ENCODE measurements around the gene FCRL6. TPM values are rescaled to one million over a fixed set of nuclear protein-coding genes. Genes with fewer than 3 reads are reported as not detected.

FCRL6 gene
- total and polyA plus RNA-seq, 2 donors (not counting 3 experiments of a cell fraction or from before 2014, with no cell fraction given): 0.06 TPM; not detected in 1

DNA sequence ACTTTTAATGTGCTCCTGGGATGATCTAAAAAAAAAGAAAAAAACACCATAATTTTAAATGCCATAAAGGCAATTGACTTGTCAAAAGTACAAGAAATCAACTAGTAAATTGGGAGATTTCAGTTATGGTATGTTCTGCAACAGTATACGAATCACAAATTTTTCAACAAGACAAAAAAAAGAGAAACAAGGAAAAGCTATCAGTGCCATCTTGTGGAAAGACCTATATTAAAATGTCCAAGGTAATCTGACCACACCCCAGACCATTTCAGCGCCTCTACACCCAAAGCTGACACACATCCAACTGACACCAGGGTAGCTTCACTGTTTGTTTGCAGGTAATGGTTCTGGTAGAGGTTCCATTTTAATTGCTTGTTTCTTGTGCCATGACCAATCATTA, 26.4 kb upstream of the FCRL6 start:
- no peak overlapping the region for H3K4me2 ChIP-seq (ENCODE audit: insufficient read depth, low read length)
- H3K27me3 ChIP-seq (ENCODE audit: control insufficient read depth in 2 of 2, insufficient read depth in 2 of 2, low read length in 2 of 2): no peaks in the 10 kb centered on the region
- H3K4me3 ChIP-seq (replicated peaks in 1 of 3; ENCODE audit: insufficient read depth in 1 of 3, low read depth in 1 of 3, low read length in 3 of 3): no peak overlapping the region
- no TSS peak for BruUV-seq (replicated peaks)
- intact Hi-C loops (cut with micrococcal nuclease): loop anchor here (1.0 to 5.0 kb wide), 3 partner anchors 283 to 614 kb away; no protein-coding TSS in a partner anchor
- peak; percentile 46 for DNase-seq (ENCODE audit: low read depth, low spot score)
- ChIA-PET CTCF (interaction anchor here (0.7 to 4.4 kb wide), 22 partner anchors 13 to 643 kb away, joined by 3 to 61 read pairs (median 4); no protein-coding TSS in a partner anchor), POLR2A (no interaction called here)
- H3K27ac ChIP-seq (ENCODE audit: insufficient read depth, low read depth, low read length): peak overlapping the region; percentile 9
- no peak overlapping the region for H2AFZ ChIP-seq (ENCODE audit: low read depth, low read length)
- H3K9me1 ChIP-seq (replicated peaks; ENCODE audit: control insufficient read depth, extremely low read depth, insufficient read depth, low read length): no peaks in the 10 kb centered on the region
- no peaks in the 10 kb centered on the region for H3K9me3 ChIP-seq (replicated peaks; ENCODE audit: control insufficient read depth, insufficient read depth, low read length)
- no peaks in the 10 kb centered on the region for H3K79me2 ChIP-seq (ENCODE audit: control insufficient read depth, insufficient read depth, low read length)
- no peak overlapping the region for H3K9ac ChIP-seq (replicated peaks; ENCODE audit: extremely low read depth, insufficient read depth, low read length)
- dilution Hi-C loops (cut with MboI; ENCODE audit: extremely low pct_ligation_motif_present, low sequenced_read_pairs): loop anchor here (25.0 kb wide), 1 partner anchor 288 kb away; no protein-coding TSS in a partner anchor
- no peaks in the 10 kb centered on the region for H3K36me3 ChIP-seq (ENCODE audit: control insufficient read depth in 2 of 2, extremely low read depth in 1 of 2, insufficient read depth in 2 of 2, low read length in 2 of 2)
- TF ChIP-seq GATA2 (IDR thresholded peaks at IDR 0.05; ENCODE audit: insufficient read depth, insufficient read length, low read depth, low read length) (no peak), POLR2A (IDR thresholded peaks at IDR 0.05; ENCODE audit: low read depth, low read length) (peak; percentile 49)
- FAIRE-seq: peak; percentile 80
- no peaks in the 10 kb centered on the region for H4K20me1 ChIP-seq (replicated peaks; ENCODE audit: control insufficient read depth, extremely low read depth, insufficient read depth, low read length)
- peaks cover 53% of the 10 kb centered on the region for H3K4me1 ChIP-seq (ENCODE audit: control insufficient read depth, extremely low read depth, insufficient read depth, low read length)

DNA sequence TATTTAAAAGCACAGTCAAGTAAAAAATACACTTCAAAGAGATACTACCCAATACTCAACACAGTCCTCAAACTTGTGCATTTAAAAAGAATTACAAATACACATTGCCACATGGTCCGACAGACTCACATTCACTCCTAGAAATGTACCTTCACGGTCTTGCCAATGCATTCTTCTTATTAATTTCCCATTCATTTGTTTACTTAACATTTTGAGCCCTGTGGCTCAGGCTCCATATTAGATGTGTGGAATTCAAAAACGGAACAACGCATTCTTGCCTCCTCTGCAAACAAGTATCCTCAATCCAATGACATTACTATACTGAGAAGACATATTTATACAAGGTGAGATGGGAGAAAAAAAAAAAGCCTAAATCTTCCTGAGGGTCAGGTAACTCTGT, 23.9 kb upstream of the FCRL6 start:
- CTCF ChIA-PET: interaction anchor here (0.7 to 4.0 kb wide), 11 partner anchors 12 to 618 kb away, joined by 3 to 61 read pairs (median 7); no protein-coding TSS in a partner anchor
- intact Hi-C loops (cut with micrococcal nuclease): loop anchor here (2.0 to 5.0 kb wide), 3 partner anchors 286 to 567 kb away; no protein-coding TSS in a partner anchor

More for the DNA sequence above, 23.9 kb upstream of the FCRL6 start:
- H3K79me2 ChIP-seq (ENCODE audit: control insufficient read depth, insufficient read depth, low read length): peaks cover 11% of the 10 kb centered on the region
- no peaks in the 10 kb centered on the region for H3K9me1 ChIP-seq (replicated peaks; ENCODE audit: control insufficient read depth, extremely low read depth, insufficient read depth, low read length)
- FAIRE-seq (peak; percentile 69), DNase-seq (ENCODE audit: low read depth, low spot score) (peak; percentile 54)
- no peak overlapping the region for H3K9ac ChIP-seq (replicated peaks; ENCODE audit: extremely low read depth, insufficient read depth, low read length)
- POLR2A ChIA-PET: no interaction called here
- no peak overlapping the region for H3K4me3 ChIP-seq (replicated peaks in 1 of 3; ENCODE audit: insufficient read depth in 1 of 3, low read depth in 1 of 3, low read length in 3 of 3)
- no peaks in the 10 kb centered on the region for H3K27me3 ChIP-seq (ENCODE audit: control insufficient read depth in 2 of 2, insufficient read depth in 2 of 2, low read length in 2 of 2)
- TF ChIP-seq JUN (IDR thresholded peaks at IDR 0.05; ENCODE audit: borderline replicate concordance, insufficient read depth, insufficient read length, low read depth): no peak
- TF ChIP-seq GATA2 (IDR thresholded peaks at IDR 0.05; ENCODE audit: insufficient read depth, insufficient read length, low read depth, low read length): no peak
- TF ChIP-seq, protein P1, sequence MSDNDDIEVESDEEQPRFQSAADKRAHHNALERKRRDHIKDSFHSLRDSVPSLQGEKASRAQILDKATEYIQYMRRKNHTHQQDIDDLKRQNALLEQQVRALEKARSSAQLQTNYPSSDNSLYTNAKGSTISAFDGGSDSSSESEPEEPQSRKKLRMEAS (IDR thresholded peaks at IDR 0.05; ENCODE audit: insufficient read depth, insufficient read length): no peak
- TF ChIP-seq MYC (IDR thresholded peaks at IDR 0.05; ENCODE audit: low read depth, low read length): no peak
- TF ChIP-seq, protein P2, sequence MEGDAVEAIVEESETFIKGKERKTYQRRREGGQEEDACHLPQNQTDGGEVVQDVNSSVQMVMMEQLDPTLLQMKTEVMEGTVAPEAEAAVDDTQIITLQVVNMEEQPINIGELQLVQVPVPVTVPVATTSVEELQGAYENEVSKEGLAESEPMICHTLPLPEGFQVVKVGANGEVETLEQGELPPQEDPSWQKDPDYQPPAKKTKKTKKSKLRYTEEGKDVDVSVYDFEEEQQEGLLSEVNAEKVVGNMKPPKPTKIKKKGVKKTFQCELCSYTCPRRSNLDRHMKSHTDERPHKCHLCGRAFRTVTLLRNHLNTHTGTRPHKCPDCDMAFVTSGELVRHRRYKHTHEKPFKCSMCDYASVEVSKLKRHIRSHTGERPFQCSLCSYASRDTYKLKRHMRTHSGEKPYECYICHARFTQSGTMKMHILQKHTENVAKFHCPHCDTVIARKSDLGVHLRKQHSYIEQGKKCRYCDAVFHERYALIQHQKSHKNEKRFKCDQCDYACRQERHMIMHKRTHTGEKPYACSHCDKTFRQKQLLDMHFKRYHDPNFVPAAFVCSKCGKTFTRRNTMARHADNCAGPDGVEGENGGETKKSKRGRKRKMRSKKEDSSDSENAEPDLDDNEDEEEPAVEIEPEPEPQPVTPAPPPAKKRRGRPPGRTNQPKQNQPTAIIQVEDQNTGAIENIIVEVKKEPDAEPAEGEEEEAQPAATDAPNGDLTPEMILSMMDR (IDR thresholded peaks at IDR 0.05; ENCODE audit: extremely low read depth in 1 of 2, insufficient read depth in 1 of 2, low read depth in 1 of 2, low read length in 2 of 2): no peak
- no peak for TF ChIP-seq EZH2 (IDR thresholded peaks at IDR 0.05; ENCODE audit: borderline replicate concordance, low read depth, low read length, severe bottlenecking)
- no peak for TF ChIP-seq FOS (IDR thresholded peaks at IDR 0.05; ENCODE audit: borderline replicate concordance, insufficient read depth, low read length)
- no peak for TF ChIP-seq POLR2A (IDR thresholded peaks at IDR 0.05; ENCODE audit: low read depth, low read length)
- TF ChIP-seq POLR2AphosphoS5 (IDR thresholded peaks at IDR 0.05; ENCODE audit: insufficient read depth, low read depth, low read length): no peak
- dilution Hi-C loops (cut with MboI; ENCODE audit: extremely low pct_ligation_motif_present, low sequenced_read_pairs): loop anchor here (25.0 kb wide), 1 partner anchor 291 kb away; no protein-coding TSS in a partner anchor
- H3K9me3 ChIP-seq (replicated peaks; ENCODE audit: control insufficient read depth, insufficient read depth, low read length): no peaks in the 10 kb centered on the region
- H2AFZ ChIP-seq (ENCODE audit: low read depth, low read length): no peak overlapping the region
- H4K20me1 ChIP-seq (replicated peaks; ENCODE audit: control insufficient read depth, extremely low read depth, insufficient read depth, low read length): no peaks in the 10 kb centered on the region
- H3K4me1 ChIP-seq (ENCODE audit: control insufficient read depth, extremely low read depth, insufficient read depth, low read length): peaks cover 68% of the 10 kb centered on the region
- H3K27ac ChIP-seq (ENCODE audit: insufficient read depth, low read depth, low read length): peak overlapping the region; percentile 92
- no TSS peak for BruUV-seq (replicated peaks)
- H3K4me2 ChIP-seq (ENCODE audit: insufficient read depth, low read length): peak overlapping the region; percentile 26
- H3K36me3 ChIP-seq (ENCODE audit: control insufficient read depth in 2 of 2, extremely low read depth in 1 of 2, insufficient read depth in 2 of 2, low read length in 2 of 2): peaks cover 0 to 4% of the 10 kb centered on the region in 2 experiments
